ENCODE data around the gene HYOU1.

HYOU1 gene

GRCh38 chr11:119006656-119007055 is 50.3 kb downstream of the HYOU1 start:
- Histone ChIP-seq H3K4me2 (no peak overlapping the region), H3K27me3 (no peaks in the 10 kb centered on the region), H3K36me3 (peaks cover 83 to 100% (median 91%) of the 10 kb centered on the region in 11 experiments), H3K4me1 (no peaks in the 10 kb centered on the region), H3K27ac (no peak overlapping the region), H4K20me1 (peaks cover 0 to 16% (median 7%) of the 10 kb centered on the region in 11 experiments; a peak in 9 of 22 replicates), H3K9me3 (replicated peaks in 1 of 11) (no peaks in the 10 kb centered on the region), H3K4me3 (no peak overlapping the region), H3K9ac (no peak overlapping the region)
- TF ChIP-seq Cebpa-rat (IDR thresholded peaks at IDR 0.05) = no peak

GRCh38 chr11:119000906-119001305 is 56.1 kb downstream of the HYOU1 start:
- Histone ChIP-seq H3K4me3 (no peak overlapping the region), H3K4me1 (peaks cover 25 to 33% (median 28%) of the 10 kb centered on the region in 10 experiments), H3K4me2 (no peak overlapping the region), H3K36me3 (peaks cover 58 to 70% (median 67%) of the 10 kb centered on the region in 11 experiments), H3K9me3 (replicated peaks in 1 of 11) (no peaks in the 10 kb centered on the region), H3K27ac (no peak overlapping the region), H3K27me3 (no peaks in the 10 kb centered on the region), H4K20me1 (no peaks in the 10 kb centered on the region; a peak in 2 of 22 replicates), H3K9ac (no peak overlapping the region; a peak in 2 of 22 replicates)
- no peak for TF ChIP-seq Cebpa-rat (IDR thresholded peaks at IDR 0.05)

- H3K4me1 ChIP-seq = peaks cover 25 to 36% (median 29%) of the 10 kb centered on the region in 10 experiments
- no peak for TF ChIP-seq Cebpa-rat (IDR thresholded peaks at IDR 0.05)
- peaks cover 0 to 7% (median 0%) of the 10 kb centered on the region in 11 experiments; a peak in 2 of 22 replicates for H3K9me3 ChIP-seq (replicated peaks in 1 of 11)
- H3K36me3 ChIP-seq = peaks cover 40 to 55% (median 49%) of the 10 kb centered on the region in 11 experiments
- H3K27ac ChIP-seq = peak overlapping the region in 7 of 11 experiments; percentile 72 to 82 (median 79); a peak in 11 of 22 replicates
- no peaks in the 10 kb centered on the region; a peak in 1 of 22 replicates for H4K20me1 ChIP-seq
- H3K9ac ChIP-seq = peak overlapping the region; percentile 76 to 87 (median 84)
- H3K4me3 ChIP-seq = peak overlapping the region; percentile 76 to 94 (median 83)
- peak overlapping the region; percentile 90 to 99 (median 96) for H3K4me2 ChIP-seq
- H3K27me3 ChIP-seq = no peaks in the 10 kb centered on the region
These were observed 58.2 kb downstream of the HYOU1 start for GRCh38 chr11:118998822-118999221.

- no peaks in the 10 kb centered on the region for H3K27me3 ChIP-seq
- no peak for TF ChIP-seq Cebpa-rat (IDR thresholded peaks at IDR 0.05)
- peak overlapping the region; percentile 55 to 83 (median 75) for H3K27ac ChIP-seq
- no peaks in the 10 kb centered on the region; a peak in 1 of 22 replicates for H4K20me1 ChIP-seq
- H3K36me3 ChIP-seq = peaks cover 36 to 51% (median 44%) of the 10 kb centered on the region in 11 experiments
- peaks cover 0 to 12% (median 3%) of the 10 kb centered on the region in 11 experiments; a peak in 8 of 22 replicates for H3K9me3 ChIP-seq (replicated peaks in 1 of 11)
- peak overlapping the region; percentile 90 to 99 (median 96) for H3K4me2 ChIP-seq
- peak overlapping the region; percentile 76 to 94 (median 83) for H3K4me3 ChIP-seq
- H3K4me1 ChIP-seq = peaks cover 25 to 36% (median 29%) of the 10 kb centered on the region in 10 experiments
- peak overlapping the region; percentile 76 to 87 (median 84) for H3K9ac ChIP-seq
These were observed 58.7 kb downstream of the HYOU1 start for GRCh38 chr11:118998388-118998717.

GRCh38 chr11:118997627-118998387 is 59.2 kb downstream of the HYOU1 start, which contains the start of gene CENATAC:
TSS of gene CENATAC (plus strand) at chr11:118998138. CDS start at chr11:118998198, 60 bp downstream.
- peak within 1 kb of the TSS; percentile 76 to 94 (median 83) for H3K4me3 ChIP-seq
- H3K9me3 ChIP-seq (replicated peaks in 1 of 11) = peaks cover 0 to 17% (median 8%) of the 10 kb centered on the region in 11 experiments; a peak in 17 of 22 replicates
- H3K36me3 ChIP-seq = peaks cover 30 to 48% (median 40%) of the 10 kb centered on the region in 11 experiments
- peak within 1 kb of the TSS; percentile 90 to 99 (median 96) for H3K4me2 ChIP-seq
- H3K4me1 ChIP-seq = peaks cover 25 to 36% (median 29%) of the 10 kb centered on the region in 10 experiments
- peak within 1 kb of the TSS; percentile 76 to 87 (median 84) for H3K9ac ChIP-seq
- no peak for TF ChIP-seq Cebpa-rat (IDR thresholded peaks at IDR 0.05)
- no peaks in the 10 kb centered on the region for H3K27me3 ChIP-seq
- no peaks in the 10 kb centered on the region; a peak in 1 of 22 replicates for H4K20me1 ChIP-seq
- peak within 1 kb of the TSS; percentile 55 to 83 (median 75) for H3K27ac ChIP-seq

GRCh38 chr11:118996926-118997626 is 59.9 kb downstream of the HYOU1 start:
- Histone ChIP-seq H3K4me3 (peak overlapping the region; percentile 76 to 94 (median 83)), H3K4me1 (peaks cover 25 to 36% (median 29%) of the 10 kb centered on the region in 10 experiments), H3K27me3 (no peaks in the 10 kb centered on the region), H3K9me3 (replicated peaks in 1 of 11) (peaks cover 0 to 24% (median 16%) of the 10 kb centered on the region in 11 experiments; a peak in 19 of 22 replicates), H4K20me1 (no peaks in the 10 kb centered on the region; a peak in 1 of 22 replicates), H3K9ac (peak overlapping the region; percentile 67 to 87 (median 84)), H3K36me3 (peaks cover 23 to 46% (median 38%) of the 10 kb centered on the region in 11 experiments), H3K4me2 (peak overlapping the region; percentile 90 to 99 (median 96)), H3K27ac (peak overlapping the region in 10 of 11 experiments; percentile 19 to 83 (median 77); a peak in 20 of 22 replicates)
- TF ChIP-seq Cebpa-rat (IDR thresholded peaks at IDR 0.05) = no peak

Data from BLaER1 treated with 17β-estradiol and CSF1 and Interleukin-3, amounts not matched to agents 10 nM and 100 nM (cell line).